DMS79 (cell line): ENCODE results near the gene NPY1R.

Experiments used
- DNase-seq: peaks from one replicate; lab custom pipeline; 2025; lab: John Stamatoyannopoulos, UW

The NPY1R gene

GRCh38 chr4:163279713-163280112 is 52.7 kb downstream of the NPY1R start:
- peak; percentile 1 for DNase-seq

- DNase-seq: no peak
Observed at GRCh38 chr4:163274861-163275260, 57.5 kb downstream of the NPY1R start.
